A172 (cell line): ENCODE data around the gene SKI. TPM values are rescaled to one million over a fixed set of nuclear protein-coding genes. Genes with fewer than 3 reads are reported as not detected.
"Not testable (repeated sequence)": the region's sequence is repeated elsewhere in the genome, so short reads cannot be mapped to it uniquely, and the experiment has no call there.

Experiments used
- DNase-seq: peaks from one replicate; pipeline ENCODE4 v3.0.0-alpha.2; 2015; ENCODE audit warnings: low spot score
- total RNA-seq: library from RNA; depleted of rRNA; stranded (reverse); fragments of >200 nt; shearing (Covaris generic); gene quantifications from 2 replicates; pipeline ENCODE4 v1.2.3, GENCODE V29; 2014

The SKI gene
- total RNA-seq, 1 experiment from 2014 or later = 14.8 TPM

GRCh38 chr1:2320006-2320405 is 91.9 kb downstream of the SKI start:
- DNase-seq = no peak

GRCh38 chr1:2320760-2321667 is 92.9 kb downstream of the SKI start:
- no peak for DNase-seq

- no peak for DNase-seq
Measured at GRCh38 chr1:2322065-2322571, 94.0 kb downstream of the SKI start.

- no peak for DNase-seq
Measured at GRCh38 chr1:2322581-2323211, 94.6 kb downstream of the SKI start.

- no peak for DNase-seq
Measured at GRCh38 chr1:2323451-2323974, 95.4 kb downstream of the SKI start.

- no peak for DNase-seq
Measured at GRCh38 chr1:2324553-2325366, 96.6 kb downstream of the SKI start.

- no peak for DNase-seq
Measured at GRCh38 chr1:2326524-2326923, 98.4 kb downstream of the SKI start.

GRCh38 chr1:2327162-2327561 is 99.0 kb downstream of the SKI start:
- not testable (repeated sequence) for DNase-seq

GRCh38 chr1:2327841-2328240 is 99.7 kb downstream of the SKI start:
- no peak for DNase-seq

GRCh38 chr1:2328676-2329455 is 100.7 kb downstream of the SKI start:
- no peak for DNase-seq

GRCh38 chr1:2330035-2330434 is 101.9 kb downstream of the SKI start:
- DNase-seq = no peak

- peak; percentile 38 for DNase-seq
Measured at GRCh38 chr1:2330519-2331199, 102.5 kb downstream of the SKI start.

GRCh38 chr1:2331200-2331544 is 103.1 kb downstream of the SKI start:
- DNase-seq = no peak

GRCh38 chr1:2331580-2331979 is 103.5 kb downstream of the SKI start:
- DNase-seq = not testable (repeated sequence)

- no peak for DNase-seq
Measured at GRCh38 chr1:2334366-2334765, 106.2 kb downstream of the SKI start.

GRCh38 chr1:2334883-2335534 is 106.9 kb downstream of the SKI start:
- DNase-seq = no peak

- no peak for DNase-seq
Measured at GRCh38 chr1:2335721-2336455, 107.8 kb downstream of the SKI start.

GRCh38 chr1:2336499-2336898 is 108.4 kb downstream of the SKI start:
- no peak for DNase-seq

- DNase-seq = no peak
Measured at GRCh38 chr1:2337081-2337480, 109.0 kb downstream of the SKI start.
